SK-N-SH (cell line): ENCODE data around the gene PLXNA4. TPM values are rescaled to one million over a fixed set of nuclear protein-coding genes. Genes with fewer than 3 reads are reported as not detected.

Experiments used
- CTCF ChIA-PET: fragments of 300-600, 350-600 bp; formaldehyde crosslinking; extraction: SDS; loops from one replicate; lab custom pipeline; 2021; lab: Yijun Ruan, JAX
- POLR2A ChIA-PET: fragments of 350-600 bp; sonication (Branson Sonifier 250); formaldehyde crosslinking; extraction: SDS; loops from one replicate; lab custom pipeline; 2020; ENCODE audit warnings: antibody characterized with exemption, inconsistent platforms; lab: Yijun Ruan, JAX
- DNase-seq: peaks from one replicate; pipeline ENCODE4 v3.0.0; 2012
- H2AFZ ChIP-seq: fragments of 200-600 bp; sonication (generic); 2 replicates; pipeline ENCODE4 v1.8.1; 2016; ENCODE audit warnings: antibody characterized with exemption, mild to moderate bottlenecking, low read depth
- H3F3A ChIP-seq: fragments of 200-600 bp; sonication (generic); replicated peaks from 2 replicates; pipeline ENCODE3; 2016; ENCODE audit warnings: antibody characterized with exemption, mild to moderate bottlenecking; ENCODE audit not compliant: insufficient read depth
- H3K27ac ChIP-seq, 2 experiments: fragments of 200-500 bp in 1 of 2; fragments of 200-600 bp in 1 of 2; sonication (Bioruptor generic) in 1 of 2; sonication (generic), shearing (Covaris generic) in 1 of 2; 2 replicates each; pipeline versions ENCODE4 v1.5.1 to v1.6.1; 2014 to 2016; ENCODE audit warnings: low read depth in 2 of 2, inconsistent platforms in 1 of 2, low read length in 1 of 2, mild to moderate bottlenecking in 1 of 2, mixed read lengths in 1 of 2
- H3K27me3 ChIP-seq: fragments of 200-600 bp; sonication (generic), shearing (Covaris generic); 2 replicates; pipeline ENCODE4 v1.6.1; 2016; ENCODE audit warnings: mixed run types; ENCODE audit not compliant: insufficient read depth
- H3K36me3 ChIP-seq, 2 experiments: fragments of 200-500 bp in 1 of 2; fragments of 200-600 bp in 1 of 2; sonication (Bioruptor generic) in 1 of 2; sonication (generic) in 1 of 2; replicated peaks in 1 of 2; 2 replicates each; pipeline versions ENCODE3 to v1.5.1; 2014 to 2016; ENCODE audit warnings: low read length in 1 of 2, mild to moderate bottlenecking in 1 of 2; ENCODE audit not compliant: insufficient read depth in 2 of 2, control insufficient read depth in 1 of 2
- H3K4me1 ChIP-seq, 2 experiments: fragments of 200-500 bp in 1 of 2; fragments of 200-600 bp in 1 of 2; sonication (Bioruptor generic) in 1 of 2; sonication (generic), shearing (Covaris generic) in 1 of 2; 2 replicates each; pipeline versions ENCODE4 v1.5.1 to v1.6.1; 2014 to 2016; ENCODE audit warnings: low read depth in 1 of 2, low read length in 1 of 2, mixed run types in 1 of 2; ENCODE audit not compliant: insufficient read depth in 2 of 2, control insufficient read depth in 1 of 2
- H3K4me2 ChIP-seq: fragments of 200-600 bp; sonication (generic), shearing (Covaris generic); 2 replicates; pipeline ENCODE4 v1.6.1; 2017; ENCODE audit warnings: mixed run types
- H3K4me3 ChIP-seq, 2 experiments: fragments of 200-500 bp in 1 of 2; fragments of 200-600 bp in 1 of 2; sonication (Bioruptor generic) in 1 of 2; sonication (generic), shearing (Covaris generic) in 1 of 2; 2 replicates each; pipeline versions ENCODE4 v1.5.1 to v1.8.1; 2014 to 2016; ENCODE audit warnings: low read depth in 2 of 2, inconsistent platforms in 1 of 2, low read length in 1 of 2, mild to moderate bottlenecking in 1 of 2, mixed read lengths in 1 of 2, moderate library complexity in 1 of 2
- H3K79me2 ChIP-seq: fragments of 200-600 bp; sonication (generic); 2 replicates; pipeline ENCODE4 v1.8.1; 2017; ENCODE audit warnings: mild to moderate bottlenecking; ENCODE audit not compliant: insufficient read depth
- H3K9ac ChIP-seq: fragments of 200-600 bp; sonication (generic); 2 replicates; pipeline ENCODE4 v1.6.1; 2017; ENCODE audit warnings: mixed run types
- H3K9me2 ChIP-seq: fragments of 200-600 bp; sonication (generic); 2 replicates; pipeline ENCODE4 v1.6.1; 2017; ENCODE audit warnings: mixed run types
- H3K9me3 ChIP-seq: fragments of 200-600 bp; sonication (generic); 2 replicates; pipeline ENCODE4 v1.6.1; 2017; ENCODE audit warnings: mixed run types, mild to moderate bottlenecking, moderate library complexity
- H4K20me1 ChIP-seq: fragments of 200-600 bp; sonication (generic); 2 replicates; pipeline ENCODE4 v1.6.1; 2017; ENCODE audit warnings: mild to moderate bottlenecking, mixed run types; ENCODE audit not compliant: insufficient read depth
- CTCF ChIP-seq: fragments of 200-600 bp; sonication (generic); IDR thresholded peaks from 2 replicates; pipeline ENCODE4 v1.6.1; 2017; ENCODE audit warnings: antibody characterized with exemption, mild to moderate bottlenecking, moderate library complexity
- EP300 ChIP-seq, 2 experiments: IDR thresholded peaks; 2 replicates each; pipeline versions ENCODE4 v1.4.0 to v1.6.1; 2012; ENCODE audit warnings: borderline replicate concordance in 1 of 2, low read depth in 1 of 2, low read length in 1 of 2
- EZH2phosphoT487 ChIP-seq: fragments of 200-600 bp; sonication (generic); IDR thresholded peaks from 2 replicates; pipeline ENCODE4 v1.6.1; 2017; ENCODE audit warnings: low read depth, mixed run types, mild to moderate bottlenecking, antibody characterized with exemption, moderate library complexity, borderline replicate concordance
- FOXJ3 ChIP-seq: sonication (generic); formaldehyde crosslinking; IDR thresholded peaks from 2 replicates; pipeline ENCODE4 v1.5.1; 2020; ENCODE audit warnings: mild to moderate bottlenecking, missing genetic modification reagents
- FOXM1 ChIP-seq: IDR thresholded peaks from 2 replicates; pipeline ENCODE4 v1.4.0; 2012; ENCODE audit warnings: low read depth, mild to moderate bottlenecking
- IRF3 ChIP-seq: fragments of 150-350 bp; IDR thresholded peaks from 2 replicates; pipeline ENCODE4 v1.6.1; 2016; ENCODE audit warnings: mild to moderate bottlenecking, low read depth, low read length
- MXI1 ChIP-seq: IDR thresholded peaks from 2 replicates; pipeline ENCODE4 v1.6.1; 2012; ENCODE audit warnings: mild to moderate bottlenecking, low read depth, low read length, improper control_type of control experiment
- NFIC ChIP-seq: IDR thresholded peaks from 2 replicates; pipeline ENCODE4 v1.4.0; 2012; ENCODE audit warnings: borderline replicate concordance
- PBX3 ChIP-seq: IDR thresholded peaks from 2 replicates; pipeline ENCODE4; 2012
- RAD21 ChIP-seq: IDR thresholded peaks from 2 replicates; pipeline ENCODE4 v1.6.1; 2012; ENCODE audit warnings: mild to moderate bottlenecking, low read length
- RXRA ChIP-seq: IDR thresholded peaks from 2 replicates; pipeline ENCODE4 v1.4.0; 2012; ENCODE audit warnings: low read depth, mild to moderate bottlenecking, borderline replicate concordance
- SMC3 ChIP-seq: IDR thresholded peaks from 2 replicates; pipeline ENCODE4 v1.6.1; 2012; ENCODE audit warnings: low read depth, low read length, improper control_type of control experiment
- TEAD4 ChIP-seq: IDR thresholded peaks from 2 replicates; pipeline ENCODE4 v1.4.0; 2012; ENCODE audit warnings: mild to moderate bottlenecking, borderline replicate concordance; ENCODE audit not compliant: insufficient read depth
- YY1 ChIP-seq: IDR thresholded peaks from 2 replicates; pipeline ENCODE4 v1.4.0; 2012; ENCODE audit warnings: low read depth, mild to moderate bottlenecking
- WGBS: methylation state at CpG from one replicate; pipeline ENCODE4 v1.1.6; 2017; ENCODE audit warnings: low lambda C conversion rate; 5-methylcytosine and 5-hydroxymethylcytosine counted together
- polyA plus RNA-seq, 3 experiments: library from polyadenylated mRNA; depleted of rRNA; stranded (reverse); fragments of >200 nt; gene quantifications; 2 replicates each; pipeline ENCODE4 v1.2.3, GENCODE V29; 2012
- TF ChIP-seq, protein P1 (sequence below): IDR thresholded peaks from 2 replicates; pipeline ENCODE4 v1.4.0; 2012; ENCODE audit warnings: low read depth, borderline replicate concordance

PLXNA4 gene
- polyA plus RNA-seq, 1 of the 3 experiments (the other 2 are of a cell fraction) = 2.4 TPM

GRCh38 chr7:132565441-132565840 is 10.8 kb downstream of the PLXNA4 start:
- no peak for DNase-seq
- no peak overlapping the region for H3K4me2 ChIP-seq
- no peaks in the 10 kb centered on the region for H4K20me1 ChIP-seq
- H3K4me3 ChIP-seq = no peak overlapping the region
- H3K9me2 ChIP-seq = no peaks in the 10 kb centered on the region
- H3K79me2 ChIP-seq = no peaks in the 10 kb centered on the region
- no peak overlapping the region for H2AFZ ChIP-seq
- POLR2A ChIA-PET = no interaction called here
- no peaks in the 10 kb centered on the region for H3K27me3 ChIP-seq
- no peak overlapping the region for H3K9ac ChIP-seq
- H3K27ac ChIP-seq = no peak overlapping the region
- no peak for TF ChIP-seq EP300 (IDR thresholded peaks at IDR 0.05; ENCODE audit: borderline replicate concordance in 1 of 2, low read depth in 1 of 2, low read length in 1 of 2)
- CTCF ChIA-PET = interaction anchor here (0.9 to 1.2 kb wide), 5 partner anchors 9 to 247 kb away, joined by 3 to 4 read pairs (median 4); no protein-coding TSS in a partner anchor
- H3K9me3 ChIP-seq = no peaks in the 10 kb centered on the region
- 76% methylated on average over 5 of the region's 5 CpGs for WGBS
- H3K4me1 ChIP-seq = no peaks in the 10 kb centered on the region
- H3F3A ChIP-seq = no peaks in the 10 kb centered on the region
- no peaks in the 10 kb centered on the region for H3K36me3 ChIP-seq

- no peaks in the 10 kb centered on the region for H3K27me3 ChIP-seq
- H3K36me3 ChIP-seq = no peaks in the 10 kb centered on the region
- DNase-seq = no peak
- no peaks in the 10 kb centered on the region for H4K20me1 ChIP-seq
- no peaks in the 10 kb centered on the region for H3K79me2 ChIP-seq
- no peaks in the 10 kb centered on the region for H3K4me1 ChIP-seq
- ChIA-PET POLR2A (no interaction called here), CTCF (interaction anchor here (1.1 to 1.2 kb wide), 2 partner anchors 16 to 244 kb away, joined by 3 to 4 read pairs; no protein-coding TSS in a partner anchor)
- no peak for TF ChIP-seq YY1
- TF ChIP-seq RAD21 = no peak
- TF ChIP-seq NFIC = no peak
- no peak for TF ChIP-seq SMC3
- TF ChIP-seq CTCF = no peak
- H2AFZ ChIP-seq = no peak overlapping the region
- no peak overlapping the region for H3K27ac ChIP-seq
- no peak overlapping the region for H3K9ac ChIP-seq
- H3F3A ChIP-seq = no peaks in the 10 kb centered on the region
- no peak overlapping the region for H3K4me2 ChIP-seq
- H3K9me3 ChIP-seq = no peaks in the 10 kb centered on the region
- H3K4me3 ChIP-seq = no peak overlapping the region
- 65% methylated on average over 8 of the region's 8 CpGs for WGBS
- H3K9me2 ChIP-seq = no peaks in the 10 kb centered on the region
Observed at GRCh38 chr7:132564849-132565248, 11.4 kb downstream of the PLXNA4 start.

- no peak for DNase-seq
- ChIA-PET POLR2A (no interaction called here), CTCF (no interaction called here)
- TF ChIP-seq PBX3 = no peak
- TF ChIP-seq FOXM1 = no peak
- no peak for TF ChIP-seq MXI1
- no peak for TF ChIP-seq FOXJ3
- TF ChIP-seq IRF3 = no peak
- no peak for TF ChIP-seq TEAD4
- no peak for TF ChIP-seq NFIC
- no peak for TF ChIP-seq RXRA
- no peak for TF ChIP-seq EZH2phosphoT487
- TF ChIP-seq, protein P1, sequence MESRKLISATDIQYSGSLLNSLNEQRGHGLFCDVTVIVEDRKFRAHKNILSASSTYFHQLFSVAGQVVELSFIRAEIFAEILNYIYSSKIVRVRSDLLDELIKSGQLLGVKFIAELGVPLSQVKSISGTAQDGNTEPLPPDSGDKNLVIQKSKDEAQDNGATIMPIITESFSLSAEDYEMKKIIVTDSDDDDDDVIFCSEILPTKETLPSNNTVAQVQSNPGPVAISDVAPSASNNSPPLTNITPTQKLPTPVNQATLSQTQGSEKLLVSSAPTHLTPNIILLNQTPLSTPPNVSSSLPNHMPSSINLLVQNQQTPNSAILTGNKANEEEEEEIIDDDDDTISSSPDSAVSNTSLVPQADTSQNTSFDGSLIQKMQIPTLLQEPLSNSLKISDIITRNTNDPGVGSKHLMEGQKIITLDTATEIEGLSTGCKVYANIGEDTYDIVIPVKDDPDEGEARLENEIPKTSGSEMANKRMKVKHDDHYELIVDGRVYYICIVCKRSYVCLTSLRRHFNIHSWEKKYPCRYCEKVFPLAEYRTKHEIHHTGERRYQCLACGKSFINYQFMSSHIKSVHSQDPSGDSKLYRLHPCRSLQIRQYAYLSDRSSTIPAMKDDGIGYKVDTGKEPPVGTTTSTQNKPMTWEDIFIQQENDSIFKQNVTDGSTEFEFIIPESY = no peak
- Histone ChIP-seq H4K20me1 (no peaks in the 10 kb centered on the region), H3K27ac (no peak overlapping the region), H3K27me3 (no peaks in the 10 kb centered on the region), H3K9ac (no peak overlapping the region), H3K4me2 (no peak overlapping the region), H3K4me3 (no peak overlapping the region), H3K79me2 (no peaks in the 10 kb centered on the region), H3F3A (no peaks in the 10 kb centered on the region), H3K4me1 (no peaks in the 10 kb centered on the region), H3K9me3 (no peaks in the 10 kb centered on the region), H3K36me3 (no peaks in the 10 kb centered on the region), H2AFZ (no peak overlapping the region), H3K9me2 (no peaks in the 10 kb centered on the region)
- WGBS = 28% methylated on average over 1 of the region's 1 CpG
Observed at GRCh38 chr7:132564090-132564489, 12.2 kb downstream of the PLXNA4 start.
